ENCODE data around the gene IGSF23.

DNA sequence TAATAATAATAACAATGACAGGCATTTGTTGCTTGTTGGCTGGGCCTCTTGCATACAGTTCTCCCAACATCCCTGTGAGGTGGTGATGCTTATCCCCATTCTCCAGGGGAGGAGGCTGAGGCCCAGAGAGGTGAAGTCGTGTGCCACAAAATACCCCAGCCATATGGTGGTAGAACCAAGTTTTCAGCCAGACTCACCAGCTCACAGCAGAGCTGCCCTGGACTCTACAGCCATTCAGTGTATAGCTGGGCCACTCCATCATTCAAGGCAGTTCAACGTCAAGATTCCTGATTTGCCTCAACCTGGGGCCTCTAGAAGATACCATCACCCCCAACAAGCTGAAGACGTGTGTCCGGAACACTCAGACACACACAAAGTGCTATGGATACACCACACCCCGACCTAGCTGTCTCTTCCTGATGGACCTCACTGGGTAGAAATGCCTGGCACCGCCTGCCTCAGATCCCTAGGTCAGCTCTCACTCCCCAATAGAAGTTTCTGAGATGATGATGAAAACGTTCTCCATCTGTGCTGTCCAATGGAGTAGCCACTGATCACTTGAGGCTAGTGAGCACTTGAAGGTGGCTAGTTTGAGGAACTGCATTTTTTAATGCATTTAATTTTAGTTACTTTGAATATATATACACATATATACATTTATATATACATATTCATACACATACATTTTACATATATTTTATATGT, 53.6 kb downstream of the IGSF23 start:
- TF ChIP-seq, protein P1, sequence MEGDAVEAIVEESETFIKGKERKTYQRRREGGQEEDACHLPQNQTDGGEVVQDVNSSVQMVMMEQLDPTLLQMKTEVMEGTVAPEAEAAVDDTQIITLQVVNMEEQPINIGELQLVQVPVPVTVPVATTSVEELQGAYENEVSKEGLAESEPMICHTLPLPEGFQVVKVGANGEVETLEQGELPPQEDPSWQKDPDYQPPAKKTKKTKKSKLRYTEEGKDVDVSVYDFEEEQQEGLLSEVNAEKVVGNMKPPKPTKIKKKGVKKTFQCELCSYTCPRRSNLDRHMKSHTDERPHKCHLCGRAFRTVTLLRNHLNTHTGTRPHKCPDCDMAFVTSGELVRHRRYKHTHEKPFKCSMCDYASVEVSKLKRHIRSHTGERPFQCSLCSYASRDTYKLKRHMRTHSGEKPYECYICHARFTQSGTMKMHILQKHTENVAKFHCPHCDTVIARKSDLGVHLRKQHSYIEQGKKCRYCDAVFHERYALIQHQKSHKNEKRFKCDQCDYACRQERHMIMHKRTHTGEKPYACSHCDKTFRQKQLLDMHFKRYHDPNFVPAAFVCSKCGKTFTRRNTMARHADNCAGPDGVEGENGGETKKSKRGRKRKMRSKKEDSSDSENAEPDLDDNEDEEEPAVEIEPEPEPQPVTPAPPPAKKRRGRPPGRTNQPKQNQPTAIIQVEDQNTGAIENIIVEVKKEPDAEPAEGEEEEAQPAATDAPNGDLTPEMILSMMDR (IDR thresholded peaks at IDR 0.05), result no peak
- no peak for TF ChIP-seq POLR2A (IDR thresholded peaks at IDR 0.05)
- TF ChIP-seq EP300 (IDR thresholded peaks at IDR 0.05), result no peak
- no peak for TF ChIP-seq POLR2AphosphoS5 (IDR thresholded peaks at IDR 0.05)

Data from stomach (tissue), 4 donors.